H1 (cell line): ENCODE measurements around the gene GTF2IRD1. TPM values are rescaled to one million over a fixed set of nuclear protein-coding genes. Genes with fewer than 3 reads are reported as not detected.
"Not testable (repeated sequence)": the region's sequence is repeated elsewhere in the genome, so short reads cannot be mapped to it uniquely, and the experiment has no call there.

Experiments
- CTCF ChIA-PET: fragments of 300-600 bp; sonication (Branson Sonifier 250); formaldehyde crosslinking; loops from one replicate; lab custom pipeline; 2021; ENCODE audit not compliant: partially characterized antibody; lab: Charles Lee
- POLR2A ChIA-PET: fragments of 300-600 bp; sonication (Branson Sonifier 250); formaldehyde crosslinking; loops from one replicate; lab custom pipeline; 2021; ENCODE audit warnings: inconsistent platforms; ENCODE audit not compliant: partially characterized antibody; lab: Charles Lee
- DNase-seq, 2 experiments: peaks; one replicate each; pipeline versions ENCODE4 v3.0.0 to v3.0.0-alpha.2; 2010 to 2022; ENCODE audit warnings: low spot score in 2 of 2, low read depth in 1 of 2, mixed read lengths in 1 of 2
- FAIRE-seq: peaks from 2 replicates; lab custom pipeline; 2011; peaks lifted over from hg19 to GRCh38; lab: Jason Lieb, UNC
- H2AFZ ChIP-seq: 2 replicates; pipeline ENCODE4 v1.8.1; 2012; ENCODE audit warnings: low read length, inconsistent platforms
- H2AK5ac ChIP-seq: 2 replicates; pipeline ENCODE4 v1.6.1; 2013; ENCODE audit warnings: low read depth, low read length
- H2BK120ac ChIP-seq: replicated peaks from 2 replicates; pipeline ENCODE3; 2013; ENCODE audit warnings: low read depth, low read length, inconsistent platforms
- H2BK12ac ChIP-seq: 2 replicates; pipeline ENCODE4 v1.6.1; 2013; ENCODE audit warnings: low read depth, low read length
- H2BK15ac ChIP-seq: 2 replicates; pipeline ENCODE4 v1.6.1; 2013; ENCODE audit warnings: low read length
- H2BK20ac ChIP-seq: 2 replicates; pipeline ENCODE4 v1.6.1; 2013; ENCODE audit warnings: low read length
- H2BK5ac ChIP-seq: 2 replicates; pipeline ENCODE4 v1.6.1; 2013; ENCODE audit warnings: low read depth, low read length
- H3K14ac ChIP-seq: 2 replicates; pipeline ENCODE4 v1.6.1; 2013; ENCODE audit warnings: inconsistent platforms; ENCODE audit not compliant: insufficient read length
- H3K18ac ChIP-seq: 2 replicates; pipeline ENCODE4 v1.6.1; 2013; ENCODE audit warnings: low read length; ENCODE audit errors: extremely low read depth
- H3K23ac ChIP-seq: 2 replicates; pipeline ENCODE4 v1.6.1; 2013; ENCODE audit warnings: inconsistent platforms; ENCODE audit not compliant: insufficient read length
- H3K23me2 ChIP-seq: 2 replicates; pipeline ENCODE4 v1.6.1; 2013; ENCODE audit warnings: low read depth, low read length
- H3K27ac ChIP-seq: 2 replicates; pipeline ENCODE4 v1.6.1; 2011; ENCODE audit warnings: low read depth, low read length, inconsistent platforms
- H3K27me3 ChIP-seq, 4 experiments: replicated peaks in 1 of 4; 1 replicate in 1 of 4; 2 replicates in 3 of 4; pipeline versions ENCODE4 v1.6.1 to v1.8.1; 2011 to 2013; ENCODE audit warnings: low read length in 3 of 4, mild to moderate bottlenecking in 3 of 4, inconsistent platforms in 2 of 4, mixed read lengths in 2 of 4, moderate library complexity in 1 of 4; ENCODE audit not compliant: control insufficient read depth in 3 of 4, insufficient read depth in 3 of 4; ENCODE audit errors: extremely low read depth in 1 of 4
- H3K36me3 ChIP-seq, 4 experiments: 2 replicates each; pipeline versions ENCODE4 v1.6.1 to v1.8.1; 2011 to 2013; ENCODE audit warnings: mild to moderate bottlenecking in 4 of 4, low read length in 3 of 4, moderate library complexity in 2 of 4, control low read depth in 1 of 4, inconsistent platforms in 1 of 4; ENCODE audit not compliant: insufficient read depth in 4 of 4, control insufficient read depth in 2 of 4
- H3K4ac ChIP-seq: replicated peaks from 2 replicates; pipeline ENCODE3; 2013; ENCODE audit warnings: low read length, low read depth, mixed read lengths, inconsistent platforms; ENCODE audit not compliant: insufficient read length
- H3K4me1 ChIP-seq, 4 experiments: replicated peaks in 1 of 4; 1 replicate in 1 of 4; 2 replicates in 3 of 4; pipeline versions ENCODE4 v1.6.1 to v1.8.1; 2011 to 2013; ENCODE audit warnings: low read length in 3 of 4, inconsistent platforms in 2 of 4, mixed read lengths in 1 of 4; ENCODE audit not compliant: insufficient read depth in 4 of 4, control insufficient read depth in 3 of 4
- H3K4me2 ChIP-seq, 2 experiments: 2 replicates each; pipeline versions ENCODE4 v1.6.1 to v1.8.1; 2011 to 2013; ENCODE audit warnings: low read depth in 2 of 2, low read length in 2 of 2, control low read depth in 1 of 2, inconsistent platforms in 1 of 2, mild to moderate bottlenecking in 1 of 2; ENCODE audit not compliant: insufficient read depth in 1 of 2
- H3K4me3 ChIP-seq, 4 experiments: fragments of 200-600, 300-600 bp in 1 of 4; sonication (generic), shearing (Covaris generic), sonication (Bioruptor Twin) in 1 of 4; 2 replicates each; pipeline versions ENCODE4 v1.5.1 to v1.8.1; 2011 to 2016; ENCODE audit warnings: low read length in 4 of 4, low read depth in 3 of 4, control low read depth in 2 of 4, inconsistent platforms in 2 of 4, mild to moderate bottlenecking in 2 of 4, mixed read lengths in 1 of 4, moderate library complexity in 1 of 4; ENCODE audit not compliant: insufficient read depth in 2 of 4; ENCODE audit errors: extremely low read depth in 1 of 4
- H3K56ac ChIP-seq: replicated peaks from 2 replicates; pipeline ENCODE3; 2013; ENCODE audit warnings: low read depth, mild to moderate bottlenecking, mixed read lengths, low read length, inconsistent platforms; ENCODE audit not compliant: insufficient read length
- H3K79me1 ChIP-seq: 2 replicates; pipeline ENCODE4 v1.6.1; 2013; ENCODE audit warnings: low read depth, low read length, control low read depth
- H3K79me2 ChIP-seq, 2 experiments: 2 replicates each; pipeline versions ENCODE4 v1.6.1 to v1.8.1; 2012 to 2013; ENCODE audit warnings: low read length in 2 of 2, mild to moderate bottlenecking in 2 of 2, inconsistent platforms in 1 of 2; ENCODE audit not compliant: insufficient read depth in 2 of 2, control insufficient read depth in 1 of 2
- H3K9ac ChIP-seq, 4 experiments: replicated peaks in 1 of 4; 1 replicate in 1 of 4; 2 replicates in 3 of 4; pipeline versions ENCODE4 v1.6.1 to v1.8.1; 2011 to 2013; ENCODE audit warnings: low read depth in 3 of 4, low read length in 3 of 4, control low read depth in 2 of 4, mild to moderate bottlenecking in 2 of 4, moderate library complexity in 2 of 4, inconsistent platforms in 1 of 4; ENCODE audit errors: extremely low read depth in 1 of 4
- H3K9me3 ChIP-seq, 2 experiments: 2 replicates each; pipeline versions ENCODE4 v1.6.1 to v1.8.1; 2012 to 2013; ENCODE audit warnings: mild to moderate bottlenecking in 2 of 2, moderate library complexity in 2 of 2, control low read depth in 1 of 2, inconsistent platforms in 1 of 2, low read depth in 1 of 2, low read length in 1 of 2, mixed read lengths in 1 of 2; ENCODE audit not compliant: insufficient read depth in 2 of 2
- H4K20me1 ChIP-seq, 2 experiments: replicated peaks in 1 of 2; 2 replicates each; pipeline versions ENCODE3 to v1.8.1; 2011 to 2013; ENCODE audit warnings: inconsistent platforms in 2 of 2, low read length in 2 of 2, mild to moderate bottlenecking in 1 of 2; ENCODE audit not compliant: insufficient read depth in 2 of 2, control insufficient read depth in 1 of 2
- H4K5ac ChIP-seq: 2 replicates; pipeline ENCODE4 v1.6.1; 2013; ENCODE audit warnings: low read length, low read depth, mixed read lengths, inconsistent platforms; ENCODE audit not compliant: insufficient read length
- H4K8ac ChIP-seq: 2 replicates; pipeline ENCODE4 v1.8.0; 2013; ENCODE audit warnings: mild to moderate bottlenecking, moderate library complexity, low read length, inconsistent platforms; ENCODE audit not compliant: insufficient read depth; ENCODE audit errors: extremely low read depth
- H4K91ac ChIP-seq: replicated peaks from 2 replicates; pipeline ENCODE3; 2013; ENCODE audit warnings: low read length, mixed read lengths, inconsistent platforms; ENCODE audit not compliant: insufficient read length
- WGBS, 2 experiments: shearing (Covaris generic) in 1 of 2; methylation state at CpG; one replicate each; pipeline versions ENCODE4 v1.1.6 to v1.1.7; 2013 to 2015; ENCODE audit warnings: low lambda C conversion rate in 2 of 2, mixed read lengths in 2 of 2, inconsistent platforms in 1 of 2, low coverage in 1 of 2, missing lambda C conversion rate in 1 of 2; ENCODE audit not compliant: insufficient replicate concordance in 2 of 2, insufficient coverage in 1 of 2, insufficient read length in 1 of 2; ENCODE audit errors: extremely low coverage in 1 of 2, missing lambda C conversion rate in 1 of 2; 5-methylcytosine and 5-hydroxymethylcytosine counted together
- polyA plus RNA-seq, 7 experiments: library from polyadenylated mRNA; depleted of rRNA in 3 of 7; stranded (reverse) in 5 of 7; unstranded in 2 of 7; fragments of >200 nt in 5 of 7; fragments of 200-250 nt in 2 of 7; gene quantifications; 1 replicate in 5 of 7; 2 replicates in 1 of 7; 4 replicates in 1 of 7; pipeline versions ENCODE4 v1.2.1 to v1.2.3, GENCODE V29; 2011 to 2013; ENCODE audit warnings: missing spikeins in 2 of 7, mixed read lengths in 2 of 7
- total RNA-seq: library from RNA; stranded (reverse); fragmentation: NEBNext Ultra II Directional; extraction: Animal tissue kit (Norgen Biotek cat#: 25700); gene quantifications from 2 replicates; pipeline ENCODE4 v1.2.1, GENCODE V29; 2021

GTF2IRD1 gene
- total and polyA plus RNA-seq, 2 of the 8 experiments (the other 6 are each of a cell fraction or from before 2014, with no cell fraction given) = 27.4 to 45.4 TPM

GRCh38 chr7:74650493-74651132, 196.9 kb downstream of the GTF2IRD1 start:
- H3K4ac ChIP-seq, H4K8ac ChIP-seq, H3K18ac ChIP-seq, H2BK5ac ChIP-seq, H3K4me3 ChIP-seq, H3K79me2 ChIP-seq, H3K79me1 ChIP-seq, FAIRE-seq, CTCF ChIA-PET, H2BK15ac ChIP-seq, H3K56ac ChIP-seq, H3K23ac ChIP-seq, H4K5ac ChIP-seq, DNase-seq, H2AK5ac ChIP-seq, H3K4me1 ChIP-seq, H3K9me3 ChIP-seq, H3K27me3 ChIP-seq, H4K20me1 ChIP-seq, H3K27ac ChIP-seq, H3K23me2 ChIP-seq, H3K14ac ChIP-seq, H4K91ac ChIP-seq, H2AFZ ChIP-seq, H3K9ac ChIP-seq, H3K36me3 ChIP-seq: not testable (repeated sequence)
- Histone ChIP-seq H3K4me2 (peak overlapping the region; percentile 25 to 60; a peak in 2 of 4 replicates), H2BK120ac (peak overlapping the region; percentile 22), H2BK12ac (peak overlapping the region; percentile 53), H2BK20ac (0 out of 2 replicates have a peak overlapping the region, but pooled peaks have one; percentile 48)
- POLR2A ChIA-PET = interaction anchor here (2.4 kb wide), 1 partner anchor 10 kb away, joined by 10 read pairs; no protein-coding TSS in a partner anchor
- 67% methylated on average over 6 of the region's 9 CpGs; no CpG with 5 or more reads in 1 of the 2 experiments for WGBS, 2 experiments

GRCh38 chr7:74651133-74651504, 197.4 kb downstream of the GTF2IRD1 start:
- H4K91ac ChIP-seq, H3K23ac ChIP-seq, CTCF ChIA-PET, H3K23me2 ChIP-seq, H3K4me2 ChIP-seq, H3K27ac ChIP-seq, H3K36me3 ChIP-seq, DNase-seq, H3K9me3 ChIP-seq, H4K20me1 ChIP-seq, H2AFZ ChIP-seq, H4K5ac ChIP-seq, H3K18ac ChIP-seq, H3K79me2 ChIP-seq, H2AK5ac ChIP-seq, H2BK15ac ChIP-seq, FAIRE-seq, H3K56ac ChIP-seq, H3K14ac ChIP-seq, H3K4ac ChIP-seq, H2BK120ac ChIP-seq, H3K27me3 ChIP-seq, H4K8ac ChIP-seq, H2BK20ac ChIP-seq, H2BK5ac ChIP-seq, H3K9ac ChIP-seq, H2BK12ac ChIP-seq, H3K4me3 ChIP-seq, H3K79me1 ChIP-seq: not testable (repeated sequence)
- H3K4me1 ChIP-seq = peaks cover 5 to 14% (median 11%) of the 10 kb centered on the region in 4 experiments
- 77% methylated on average over 10 of the region's 12 CpGs; no CpG with 5 or more reads in 1 of the 2 experiments for WGBS, 2 experiments
- POLR2A ChIA-PET = interaction anchor here (1.1 to 2.4 kb wide), 2 partner anchors 9 to 11 kb away, joined by 3 to 10 read pairs; no protein-coding TSS in a partner anchor
